ENCODE measurements around the gene NCKIPSD.
A peak's percentile ranks its signal among the peaks of the same experiment; 100 is the strongest.

The NCKIPSD gene

DNA sequence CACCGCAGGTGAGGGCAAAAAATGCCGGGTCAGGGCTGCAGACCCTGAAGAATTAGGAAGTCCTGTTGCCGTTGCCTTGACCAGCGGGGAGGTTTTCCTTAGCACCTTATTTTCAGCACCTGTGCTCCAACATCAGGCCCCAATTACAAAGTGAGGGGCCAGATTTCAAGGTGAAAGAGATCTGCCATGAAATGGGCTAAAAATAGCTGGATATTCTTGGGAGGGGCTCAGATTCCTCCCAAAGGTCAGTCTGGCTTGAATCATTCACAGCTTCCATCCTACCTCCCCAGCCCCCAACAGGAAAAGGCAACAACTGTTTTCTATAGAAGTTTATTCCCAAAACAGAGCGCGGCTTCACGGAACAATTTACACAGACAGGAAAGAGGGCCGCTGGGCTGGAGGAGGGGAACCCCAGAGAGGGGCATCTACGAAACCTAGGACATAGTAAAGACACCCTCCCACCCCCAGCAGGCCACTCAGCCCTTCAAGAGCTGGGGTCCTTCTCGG, 49.5 kb downstream of the NCKIPSD start:
- no peak for DNase-seq (ENCODE audit: low read depth)
- peak overlapping the region; percentile 87 for H3K4me3 ChIP-seq (ENCODE audit: low read depth, low read length)
- TF ChIP-seq, protein P1, sequence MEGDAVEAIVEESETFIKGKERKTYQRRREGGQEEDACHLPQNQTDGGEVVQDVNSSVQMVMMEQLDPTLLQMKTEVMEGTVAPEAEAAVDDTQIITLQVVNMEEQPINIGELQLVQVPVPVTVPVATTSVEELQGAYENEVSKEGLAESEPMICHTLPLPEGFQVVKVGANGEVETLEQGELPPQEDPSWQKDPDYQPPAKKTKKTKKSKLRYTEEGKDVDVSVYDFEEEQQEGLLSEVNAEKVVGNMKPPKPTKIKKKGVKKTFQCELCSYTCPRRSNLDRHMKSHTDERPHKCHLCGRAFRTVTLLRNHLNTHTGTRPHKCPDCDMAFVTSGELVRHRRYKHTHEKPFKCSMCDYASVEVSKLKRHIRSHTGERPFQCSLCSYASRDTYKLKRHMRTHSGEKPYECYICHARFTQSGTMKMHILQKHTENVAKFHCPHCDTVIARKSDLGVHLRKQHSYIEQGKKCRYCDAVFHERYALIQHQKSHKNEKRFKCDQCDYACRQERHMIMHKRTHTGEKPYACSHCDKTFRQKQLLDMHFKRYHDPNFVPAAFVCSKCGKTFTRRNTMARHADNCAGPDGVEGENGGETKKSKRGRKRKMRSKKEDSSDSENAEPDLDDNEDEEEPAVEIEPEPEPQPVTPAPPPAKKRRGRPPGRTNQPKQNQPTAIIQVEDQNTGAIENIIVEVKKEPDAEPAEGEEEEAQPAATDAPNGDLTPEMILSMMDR (IDR thresholded peaks at IDR 0.05; ENCODE audit: low read depth, low read length, missing control alignments): no peak

DNA sequence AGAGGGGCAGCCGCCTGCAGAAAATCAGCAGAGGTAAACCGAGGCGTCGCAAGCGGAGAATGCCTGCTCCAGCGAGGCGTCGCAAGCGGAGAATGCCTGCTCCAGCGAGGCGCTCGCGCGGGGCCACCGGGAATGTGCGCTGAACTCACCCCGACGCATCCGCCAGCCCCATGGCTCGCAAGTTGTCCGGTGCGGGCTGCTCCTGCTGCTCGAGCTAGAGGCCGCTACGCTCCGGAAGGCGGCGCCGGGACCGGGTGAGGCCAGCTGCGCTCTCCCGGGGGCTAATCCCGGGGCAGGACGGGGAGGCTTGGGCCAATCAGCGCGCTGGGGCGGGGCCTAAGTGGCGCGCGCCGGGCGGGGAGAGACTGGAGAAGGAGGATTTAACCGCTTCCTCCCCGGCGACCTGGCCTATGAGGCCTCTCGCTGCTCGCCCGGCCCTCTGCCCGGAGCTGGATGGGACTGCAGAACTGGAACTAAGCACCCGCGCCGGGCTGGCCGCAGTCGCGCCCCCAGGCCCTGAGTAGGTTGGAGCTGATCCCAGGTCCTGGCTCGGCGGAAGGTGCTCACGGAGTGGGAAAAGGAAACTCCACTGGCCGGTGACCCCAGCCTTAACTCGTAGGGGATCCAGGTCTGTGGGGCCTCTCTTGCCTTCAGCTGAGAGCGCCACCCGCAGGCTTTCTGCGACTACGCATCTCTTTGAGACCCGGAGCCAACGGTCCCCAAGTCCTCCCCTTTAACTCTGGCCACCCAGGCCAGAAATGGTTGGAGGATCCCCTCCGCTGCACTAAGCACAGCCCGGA, 50.3 kb downstream of the NCKIPSD start, which contains the start of gene SLC26A6:
TSS of gene SLC26A6 (minus strand) at position 240 of the 800 bp plus-strand sequence. CDS start at position 172, 68 bp downstream.
- peak; percentile 74 for DNase-seq (ENCODE audit: low read depth)
- peak within 1 kb of the TSS; percentile 87 for H3K4me3 ChIP-seq (ENCODE audit: low read depth, low read length)
- TF ChIP-seq, protein P1 (IDR thresholded peaks at IDR 0.05; ENCODE audit: low read depth, low read length, missing control alignments): peak; percentile 81

DNA sequence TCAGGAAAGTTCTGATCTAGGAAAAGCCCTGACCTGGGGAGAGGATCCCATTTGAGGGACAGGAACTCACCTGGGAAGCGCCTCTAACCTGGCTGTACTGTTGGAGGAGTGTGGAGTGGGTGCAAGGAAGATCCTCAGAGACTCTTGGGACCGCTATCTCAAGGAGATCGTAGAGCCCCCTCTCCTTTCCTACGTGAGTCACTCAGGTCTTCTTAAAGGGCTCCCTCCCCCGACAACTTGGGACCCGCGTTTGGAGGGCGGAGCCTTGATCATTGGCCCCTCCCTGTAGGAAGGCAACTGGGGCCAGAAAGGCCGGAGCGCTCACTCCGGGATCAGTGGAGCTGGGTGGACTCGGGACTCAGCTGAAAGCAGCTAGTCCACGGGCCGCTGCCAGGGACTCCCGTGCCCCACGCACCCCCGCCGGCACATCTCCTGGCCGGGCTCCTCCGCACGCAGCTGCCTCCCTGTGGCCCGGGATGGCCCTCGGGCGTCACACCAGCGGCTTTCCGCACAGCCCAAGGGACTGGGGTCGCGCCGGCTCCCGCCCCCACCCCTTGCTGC, 51.0 kb downstream of the NCKIPSD start:
- DNase-seq (ENCODE audit: low read depth): peak; percentile 24
- H3K4me3 ChIP-seq (ENCODE audit: low read depth, low read length): peak overlapping the region; percentile 87
- TF ChIP-seq, protein P1 (IDR thresholded peaks at IDR 0.05; ENCODE audit: low read depth, low read length, missing control alignments): no peak

DNA sequence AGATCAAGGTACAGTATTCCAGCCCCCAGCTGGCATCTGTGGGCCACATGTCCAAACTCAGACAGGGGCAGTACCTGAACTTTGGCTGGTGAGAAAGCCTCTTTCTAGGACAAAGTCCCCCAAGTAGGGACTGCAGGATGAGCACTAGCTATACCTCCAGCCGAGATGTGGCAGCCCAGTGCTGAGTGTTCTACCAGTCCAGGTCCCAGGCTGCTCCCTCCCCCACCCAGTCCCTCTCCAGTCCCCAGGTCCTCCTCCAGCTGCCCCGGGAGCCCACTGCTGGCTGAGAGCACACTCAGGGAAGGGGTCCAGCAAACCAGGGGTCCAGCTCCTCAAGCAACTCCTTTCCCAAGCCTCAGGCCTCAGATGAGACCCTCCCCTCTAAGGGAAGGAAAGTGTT, 52.0 kb downstream of the NCKIPSD start:
- H3K4me3 ChIP-seq (ENCODE audit: low read depth, low read length): no peak overlapping the region

DNA sequence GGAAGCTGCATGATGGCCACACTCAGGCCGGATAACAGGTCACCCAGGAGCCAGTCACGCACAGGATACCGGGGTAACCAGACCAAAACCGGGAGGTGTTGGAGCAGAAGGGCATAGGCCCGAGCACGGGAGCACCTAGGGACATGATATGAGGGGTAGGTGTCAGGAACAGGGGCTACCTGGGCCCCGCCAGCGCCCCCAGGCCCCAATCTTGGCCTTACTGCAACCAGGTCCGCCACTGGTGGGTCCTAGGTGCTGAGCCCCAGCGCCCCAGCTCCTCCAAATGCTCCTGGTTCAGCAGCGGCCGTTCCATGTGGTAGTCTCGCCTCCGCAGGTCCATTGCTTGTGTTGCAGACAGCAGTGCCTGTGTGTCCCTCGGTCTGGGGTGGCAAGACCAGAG, 52.5 kb downstream of the NCKIPSD start:
- TF ChIP-seq, protein P1 (IDR thresholded peaks at IDR 0.05; ENCODE audit: low read depth, low read length, missing control alignments): no peak
- no peak overlapping the region for H3K4me3 ChIP-seq (ENCODE audit: low read depth, low read length)
- DNase-seq (ENCODE audit: low read depth): no peak

More for the DNA sequence above, 52.0 kb downstream of the NCKIPSD start:
- TF ChIP-seq, protein P1 (IDR thresholded peaks at IDR 0.05; ENCODE audit: low read depth, low read length, missing control alignments): no peak
- no peak for DNase-seq (ENCODE audit: low read depth)

DNA sequence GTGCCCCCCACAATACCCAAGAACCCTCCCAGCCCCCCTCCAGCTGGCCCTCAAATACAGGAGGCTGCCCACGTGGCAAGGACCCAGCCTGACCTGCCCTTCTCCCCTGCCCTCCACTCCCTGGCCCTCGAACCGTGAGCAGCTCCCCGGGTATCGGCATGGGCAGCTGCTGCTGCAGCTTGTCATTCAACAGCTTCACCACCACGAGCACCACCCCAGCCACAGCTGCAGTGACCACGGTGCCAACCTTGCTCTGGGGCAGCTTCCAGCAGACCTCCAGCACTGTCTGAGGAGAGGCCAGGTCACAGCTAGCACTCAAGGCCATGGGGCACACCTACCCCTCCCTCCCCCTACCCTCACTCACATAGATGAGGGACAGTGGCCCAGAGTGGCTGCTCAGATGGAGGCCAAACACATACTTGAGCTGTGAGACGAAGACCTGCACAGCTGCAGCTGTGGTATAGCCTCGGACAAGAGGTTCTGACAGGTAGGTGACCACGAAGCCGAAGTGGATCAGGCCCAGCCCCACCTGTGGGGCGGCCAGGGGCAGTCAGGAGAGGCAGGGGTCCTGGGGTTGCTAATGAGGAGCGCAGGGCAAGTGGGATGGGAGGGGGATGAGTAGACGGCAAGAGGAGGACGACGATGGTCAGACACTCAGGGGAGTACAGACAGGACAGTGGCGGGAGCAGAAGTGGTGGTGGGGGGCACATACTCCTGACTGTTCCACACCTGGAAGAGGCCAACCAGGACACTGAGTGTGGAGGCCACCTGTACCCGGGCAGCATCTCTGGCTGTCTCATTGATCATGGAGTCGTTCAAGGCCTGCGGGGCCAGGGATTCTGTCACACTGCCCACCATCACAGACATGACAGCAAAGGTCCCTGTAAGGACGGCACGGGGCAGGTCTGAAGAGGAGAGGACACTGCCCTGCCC, 53.9 kb downstream of the NCKIPSD start:
- DNase-seq (ENCODE audit: low read depth): no peak
- TF ChIP-seq, protein P1 (IDR thresholded peaks at IDR 0.05; ENCODE audit: low read depth, low read length, missing control alignments): no peak
- no peak overlapping the region for H3K4me3 ChIP-seq (ENCODE audit: low read depth, low read length)

All from GM12864 (cell line).